Upper lobe of right lung (tissue), 1 donor: ENCODE data around the gene EMX2. TPM values are rescaled to one million over a fixed set of nuclear protein-coding genes. Genes with fewer than 3 reads are reported as not detected.
A peak's percentile ranks its signal among the peaks of the same experiment; 100 is the strongest.

Experiments
- ATAC-seq: fragments of 200-7000 bp; cut with Tn5 transposase; one replicate; pipeline ENCODE4 v1.9.1; 2020; ENCODE audit warnings: mild to moderate bottlenecking, moderate library complexity
- DNase-seq: peaks from one replicate; pipeline ENCODE4 v3.0.0-alpha.2; 2020
- H3K27ac ChIP-seq: fragments of 200-600 bp; one replicate; pipeline ENCODE4 v1.8.0; 2022
- H3K27me3 ChIP-seq: fragments of 200-600 bp; one replicate; pipeline ENCODE4 v1.8.0; 2022; ENCODE audit warnings: mild to moderate bottlenecking
- H3K36me3 ChIP-seq: fragments of 200-600 bp; one replicate; pipeline ENCODE4 v1.8.0; 2022
- H3K4me1 ChIP-seq: fragments of 200-600 bp; one replicate; pipeline ENCODE4 v1.8.0; 2022
- H3K4me3 ChIP-seq: fragments of 200-600 bp; one replicate; pipeline ENCODE4 v1.8.0; 2022; ENCODE audit warnings: mild to moderate bottlenecking
- H3K9me3 ChIP-seq: fragments of 200-600 bp; one replicate; pipeline ENCODE4 v1.8.0; 2022
- intact Hi-C: fragments of 100-400 bp; cut with DNase I; formaldehyde crosslinking; loops from one replicate; pipeline ENCODE4 v1.11.0; 2022
- total RNA-seq: library from RNA; stranded (reverse); fragmentation: NEBNext Ultra II Directional; extraction: Animal tissue kit (Norgen Biotek cat#: 25700); gene quantifications from one replicate; pipeline ENCODE4 v1.2.1, GENCODE V29; 2021
- TF ChIP-seq, protein P1 (sequence below): fragments of 200-600 bp; IDR thresholded peaks from one replicate; pipeline ENCODE4 v1.8.0; 2022; ENCODE audit warnings: antibody characterized with exemption
- donor health status: DM: no; HTN: yes; CAD: no; lungs with severe emphysema.

Gene EMX2
- total RNA-seq, 1 donor from 2014 or later, result not detected

GRCh38 chr10:117536072-117536865, 6.3 kb upstream of the EMX2 start:
- Histone ChIP-seq H3K36me3 (no peaks in the 10 kb centered on the region), H3K27me3 (peaks cover 100% of the 10 kb centered on the region), H3K27ac (no peak overlapping the region), H3K9me3 (no peaks in the 10 kb centered on the region), H3K4me3 (no peak overlapping the region), H3K4me1 (peaks cover 18% of the 10 kb centered on the region)
- no peak for ATAC-seq
- TF ChIP-seq, protein P1, sequence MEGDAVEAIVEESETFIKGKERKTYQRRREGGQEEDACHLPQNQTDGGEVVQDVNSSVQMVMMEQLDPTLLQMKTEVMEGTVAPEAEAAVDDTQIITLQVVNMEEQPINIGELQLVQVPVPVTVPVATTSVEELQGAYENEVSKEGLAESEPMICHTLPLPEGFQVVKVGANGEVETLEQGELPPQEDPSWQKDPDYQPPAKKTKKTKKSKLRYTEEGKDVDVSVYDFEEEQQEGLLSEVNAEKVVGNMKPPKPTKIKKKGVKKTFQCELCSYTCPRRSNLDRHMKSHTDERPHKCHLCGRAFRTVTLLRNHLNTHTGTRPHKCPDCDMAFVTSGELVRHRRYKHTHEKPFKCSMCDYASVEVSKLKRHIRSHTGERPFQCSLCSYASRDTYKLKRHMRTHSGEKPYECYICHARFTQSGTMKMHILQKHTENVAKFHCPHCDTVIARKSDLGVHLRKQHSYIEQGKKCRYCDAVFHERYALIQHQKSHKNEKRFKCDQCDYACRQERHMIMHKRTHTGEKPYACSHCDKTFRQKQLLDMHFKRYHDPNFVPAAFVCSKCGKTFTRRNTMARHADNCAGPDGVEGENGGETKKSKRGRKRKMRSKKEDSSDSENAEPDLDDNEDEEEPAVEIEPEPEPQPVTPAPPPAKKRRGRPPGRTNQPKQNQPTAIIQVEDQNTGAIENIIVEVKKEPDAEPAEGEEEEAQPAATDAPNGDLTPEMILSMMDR, result no peak
- no peak for DNase-seq
- intact Hi-C loops, result no loop called here

DNA sequence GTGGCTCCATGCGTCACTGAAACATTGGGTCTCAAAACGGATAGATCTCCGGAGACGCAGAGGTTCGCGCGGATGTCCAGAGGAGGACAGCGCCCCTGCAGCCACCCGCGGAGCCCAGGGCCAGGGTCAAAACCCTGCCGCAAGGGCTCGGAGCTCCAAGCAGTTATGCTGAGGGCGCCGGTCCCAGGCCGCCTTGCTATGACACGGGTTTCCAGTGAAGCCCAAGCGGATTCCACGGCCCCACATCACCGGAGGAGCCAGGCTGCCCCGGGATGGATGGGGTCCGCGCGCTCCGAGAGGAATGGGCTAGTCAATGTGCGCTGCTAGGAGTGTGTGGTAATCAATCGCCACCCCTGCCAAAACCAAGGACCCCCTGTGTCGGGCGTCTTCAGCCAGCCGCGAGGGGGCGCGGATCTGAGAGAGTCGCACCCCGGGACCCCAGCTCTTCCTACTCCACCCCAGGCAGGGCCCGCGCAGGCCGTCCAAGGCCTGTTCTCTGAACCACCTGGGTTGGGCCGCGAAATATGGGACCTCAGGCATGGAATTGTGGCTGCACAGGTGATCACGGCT, 5.6 kb upstream of the EMX2 start:
- Histone ChIP-seq H3K9me3 (no peaks in the 10 kb centered on the region), H3K4me1 (peaks cover 18% of the 10 kb centered on the region), H3K27ac (no peak overlapping the region), H3K36me3 (no peaks in the 10 kb centered on the region), H3K27me3 (peaks cover 100% of the 10 kb centered on the region), H3K4me3 (no peak overlapping the region)
- DNase-seq, result no peak
- TF ChIP-seq, protein P1, result no peak
- no peak for ATAC-seq
- intact Hi-C loops, result no loop called here

DNA sequence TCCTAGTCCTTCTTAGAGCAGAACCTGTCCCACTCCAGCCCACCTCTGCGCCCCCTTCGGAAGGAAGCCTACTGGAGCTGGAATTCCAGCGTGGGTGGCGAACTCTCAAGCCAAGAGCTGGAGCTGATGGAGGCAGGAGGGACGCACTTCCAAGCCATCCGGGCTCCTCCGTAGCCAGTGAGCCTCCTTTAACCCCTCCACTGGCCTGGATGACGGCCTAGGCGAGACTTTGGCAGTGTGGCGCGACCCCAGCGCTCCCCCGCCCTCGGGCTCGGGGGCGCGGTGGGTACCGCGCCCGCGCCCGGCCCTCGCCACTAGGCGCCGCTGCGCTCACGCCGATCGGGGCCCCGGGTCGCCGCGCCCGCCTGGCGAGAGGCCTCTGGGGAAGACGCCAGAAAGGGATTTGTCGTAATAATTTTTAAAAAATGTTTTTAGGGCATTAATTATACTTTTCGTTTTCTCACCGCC, 5.1 kb upstream of the EMX2 start:
- Histone ChIP-seq H3K36me3 (no peaks in the 10 kb centered on the region), H3K27ac (no peak overlapping the region), H3K9me3 (no peaks in the 10 kb centered on the region), H3K27me3 (peaks cover 100% of the 10 kb centered on the region), H3K4me1 (peaks cover 18% of the 10 kb centered on the region), H3K4me3 (peak overlapping the region; percentile 14)
- intact Hi-C loops, result no loop called here
- peak; percentile 74 for ATAC-seq
- DNase-seq, result no peak
- TF ChIP-seq, protein P1, result peak; percentile 62

DNA sequence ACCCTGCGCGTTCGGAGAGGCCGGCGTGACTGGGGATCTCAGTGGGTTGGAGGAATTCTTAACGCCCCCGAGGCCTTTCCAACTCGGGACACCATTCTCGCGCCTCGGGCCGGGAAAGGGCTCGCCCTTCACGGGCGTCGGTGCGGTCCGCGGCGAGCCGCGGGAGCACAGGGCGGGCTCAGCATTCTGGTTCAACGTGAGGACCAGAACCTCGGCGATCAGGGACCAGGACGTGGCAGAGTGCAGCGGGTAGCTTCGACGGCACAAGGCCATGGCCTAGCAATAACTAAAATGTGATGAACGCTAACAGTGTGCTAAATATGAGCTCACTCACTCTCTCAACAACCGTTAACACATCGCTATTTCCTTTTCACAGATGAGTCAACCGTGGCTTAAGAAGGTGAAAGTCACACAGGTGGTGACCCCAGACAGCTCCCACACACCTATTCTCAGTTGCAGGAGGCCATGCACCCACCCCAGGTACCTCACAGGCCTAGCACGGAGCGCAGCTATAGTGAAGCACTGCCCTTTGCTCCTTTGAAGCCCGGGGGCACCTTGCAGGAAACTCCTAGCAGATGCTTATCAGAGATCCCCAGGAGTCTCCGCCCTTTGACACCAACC, 4.5 kb upstream of the EMX2 start:
- H3K27me3 ChIP-seq, result peaks cover 98% of the 10 kb centered on the region
- peaks cover 13% of the 10 kb centered on the region for H3K4me1 ChIP-seq
- ATAC-seq, result no peak
- intact Hi-C loops, result no loop called here
- TF ChIP-seq, protein P1, result no peak
- H3K27ac ChIP-seq, result no peak overlapping the region
- DNase-seq, result no peak
- H3K9me3 ChIP-seq, result no peaks in the 10 kb centered on the region
- H3K4me3 ChIP-seq, result peak overlapping the region; percentile 14
- no peaks in the 10 kb centered on the region for H3K36me3 ChIP-seq

GRCh38 chr10:117539361-117539773, 3.2 kb upstream of the EMX2 start:
- intact Hi-C loops, result no loop called here
- no peaks in the 10 kb centered on the region for H3K36me3 ChIP-seq
- peaks cover 98% of the 10 kb centered on the region for H3K27me3 ChIP-seq
- no peaks in the 10 kb centered on the region for H3K9me3 ChIP-seq
- peaks cover 19% of the 10 kb centered on the region for H3K4me1 ChIP-seq
- ATAC-seq (no peak), DNase-seq (no peak)
- TF ChIP-seq, protein P1, result no peak
- H3K27ac ChIP-seq, result no peak overlapping the region
- H3K4me3 ChIP-seq, result no peak overlapping the region
